SK-N-SH treated with all-trans-retinoic acid at 6 μM for 48 hours (cell line): ENCODE results near the gene PILRB.

Experiments used
- ATAC-seq: fragments of 200-7000 bp; cut with Tn5 transposase; 3 replicates; pipeline ENCODE4 v1.9.1; 2020; ENCODE audit warnings: mild to moderate bottlenecking, moderate library complexity
- BACH2 ChIP-seq: fragments of 250-450 bp; sonication (Bioruptor Pico); IDR thresholded peaks from 2 replicates; pipeline ENCODE4 v1.9.0; 2021; ENCODE audit warnings: mild to moderate bottlenecking, borderline replicate concordance
- CSDC2 ChIP-seq: fragments of 250-450 bp; sonication (Bioruptor Pico); IDR thresholded peaks from 2 replicates; pipeline ENCODE4 v1.5.0; 2020; ENCODE audit warnings: mild to moderate bottlenecking, moderate library complexity
- GLIS3 ChIP-seq: fragments of 250-450 bp; sonication (Bioruptor Pico); IDR thresholded peaks from 2 replicates; pipeline ENCODE4 v1.5.0; 2020; ENCODE audit warnings: mild to moderate bottlenecking, moderate library complexity
- ISL1 ChIP-seq: fragments of 250-450 bp; sonication (Bioruptor Pico); IDR thresholded peaks from 2 replicates; pipeline ENCODE4 v2.1.2; 2022; ENCODE audit warnings: mild to moderate bottlenecking, moderate library complexity
- OSR1 ChIP-seq: fragments of 250-450 bp; sonication (Bioruptor Pico); IDR thresholded peaks from 2 replicates; pipeline ENCODE4 v1.8.0; 2022; ENCODE audit warnings: moderate library complexity, mild to moderate bottlenecking, inconsistent platforms
- PPARA ChIP-seq: fragments of 250-450 bp; sonication (Bioruptor Pico); IDR thresholded peaks from 2 replicates; pipeline ENCODE4 v1.5.0; 2020; ENCODE audit warnings: mild to moderate bottlenecking, borderline replicate concordance
- SNAI2 ChIP-seq: fragments of 250-450 bp; sonication (Bioruptor Pico); IDR thresholded peaks from 2 replicates; pipeline ENCODE4 v1.5.0; 2020; ENCODE audit warnings: mild to moderate bottlenecking, moderate library complexity
- TCF4 ChIP-seq: fragments of 250-450 bp; sonication (Bioruptor Pico); IDR thresholded peaks from 2 replicates; pipeline ENCODE4 v1.8.0; 2021; ENCODE audit warnings: mild to moderate bottlenecking, moderate library complexity, borderline replicate concordance
- TOX ChIP-seq: fragments of 250-450 bp; sonication (Bioruptor Pico); IDR thresholded peaks from 2 replicates; pipeline ENCODE4 v1.8.0; 2021; ENCODE audit warnings: mild to moderate bottlenecking, moderate library complexity, borderline replicate concordance
- ZC3H10 ChIP-seq: fragments of 250-450 bp; sonication (Bioruptor Pico); IDR thresholded peaks from 2 replicates; pipeline ENCODE4 v1.5.1; 2021; ENCODE audit warnings: mild to moderate bottlenecking, moderate library complexity
- ZFP30 ChIP-seq: fragments of 450-650 bp; formaldehyde crosslinking; IDR thresholded peaks from 2 replicates; pipeline ENCODE4 v1.5.0; 2022; ENCODE audit warnings: mild to moderate bottlenecking, moderate library complexity
- ZNF565 ChIP-seq: fragments of 450-650 bp; formaldehyde crosslinking; conservative IDR thresholded peaks from 2 replicates; pipeline ENCODE4 v1.5.0; 2020; ENCODE audit warnings: low read depth, mild to moderate bottlenecking, moderate library complexity
- ZNF70 ChIP-seq: fragments of 450-650 bp; formaldehyde crosslinking; IDR thresholded peaks from 2 replicates; pipeline ENCODE4 v1.5.0; 2020; ENCODE audit warnings: mild to moderate bottlenecking, moderate library complexity
- ZNF8 ChIP-seq: fragments of 450-650 bp; formaldehyde crosslinking; IDR thresholded peaks from 2 replicates; pipeline ENCODE4 v1.5.0; 2020; ENCODE audit warnings: mild to moderate bottlenecking, moderate library complexity
- TF ChIP-seq, protein P1 (sequence below): fragments of 250-450 bp; sonication (Bioruptor Pico); IDR thresholded peaks from 2 replicates; pipeline ENCODE4 v1.8.0; 2020; ENCODE audit warnings: mild to moderate bottlenecking, moderate library complexity, borderline replicate concordance
- TF ChIP-seq, protein P2 (sequence below): fragments of 250-450 bp; sonication (Bioruptor Pico); IDR thresholded peaks from 2 replicates; pipeline ENCODE4 v1.5.0; 2020; ENCODE audit warnings: mild to moderate bottlenecking, moderate library complexity
- TF ChIP-seq, protein P3 (sequence below): fragments of 250-450 bp; sonication (Bioruptor Pico); IDR thresholded peaks from 2 replicates; pipeline ENCODE4 v1.5.1; 2021; ENCODE audit warnings: mild to moderate bottlenecking, moderate library complexity
- TF ChIP-seq, protein P4 (sequence below): fragments of 250-450 bp; sonication (Bioruptor Pico); IDR thresholded peaks from 2 replicates; pipeline ENCODE4 v1.8.0; 2021; ENCODE audit warnings: low read depth, mild to moderate bottlenecking, moderate library complexity, borderline replicate concordance

Gene PILRB

DNA sequence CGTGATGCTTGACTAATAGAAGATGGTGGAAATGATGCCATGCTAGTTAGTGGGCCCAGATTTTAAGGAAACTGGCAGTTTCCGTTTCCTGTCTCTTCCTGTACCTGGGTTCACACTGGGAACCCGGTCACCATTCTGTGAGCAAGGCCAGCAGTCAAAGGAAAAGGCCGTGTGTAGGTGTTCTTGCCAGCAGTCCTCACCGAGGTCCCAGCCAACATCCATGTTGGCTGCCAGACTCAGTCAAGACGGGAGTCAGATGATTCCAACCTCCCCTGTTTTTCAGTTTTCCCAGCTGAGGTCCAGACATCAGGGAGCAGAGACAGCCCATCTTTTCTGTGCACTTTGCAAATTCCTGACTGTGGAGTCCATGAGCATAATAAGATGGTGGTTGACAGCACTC, 15.2 kb upstream of the PILRB start (continued):
- TF ChIP-seq OSR1: no peak
- TF ChIP-seq, protein P1, sequence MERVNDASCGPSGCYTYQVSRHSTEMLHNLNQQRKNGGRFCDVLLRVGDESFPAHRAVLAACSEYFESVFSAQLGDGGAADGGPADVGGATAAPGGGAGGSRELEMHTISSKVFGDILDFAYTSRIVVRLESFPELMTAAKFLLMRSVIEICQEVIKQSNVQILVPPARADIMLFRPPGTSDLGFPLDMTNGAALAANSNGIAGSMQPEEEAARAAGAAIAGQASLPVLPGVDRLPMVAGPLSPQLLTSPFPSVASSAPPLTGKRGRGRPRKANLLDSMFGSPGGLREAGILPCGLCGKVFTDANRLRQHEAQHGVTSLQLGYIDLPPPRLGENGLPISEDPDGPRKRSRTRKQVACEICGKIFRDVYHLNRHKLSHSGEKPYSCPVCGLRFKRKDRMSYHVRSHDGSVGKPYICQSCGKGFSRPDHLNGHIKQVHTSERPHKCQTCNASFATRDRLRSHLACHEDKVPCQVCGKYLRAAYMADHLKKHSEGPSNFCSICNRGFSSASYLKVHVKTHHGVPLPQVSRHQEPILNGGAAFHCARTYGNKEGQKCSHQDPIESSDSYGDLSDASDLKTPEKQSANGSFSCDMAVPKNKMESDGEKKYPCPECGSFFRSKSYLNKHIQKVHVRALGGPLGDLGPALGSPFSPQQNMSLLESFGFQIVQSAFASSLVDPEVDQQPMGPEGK: no peak

DNA sequence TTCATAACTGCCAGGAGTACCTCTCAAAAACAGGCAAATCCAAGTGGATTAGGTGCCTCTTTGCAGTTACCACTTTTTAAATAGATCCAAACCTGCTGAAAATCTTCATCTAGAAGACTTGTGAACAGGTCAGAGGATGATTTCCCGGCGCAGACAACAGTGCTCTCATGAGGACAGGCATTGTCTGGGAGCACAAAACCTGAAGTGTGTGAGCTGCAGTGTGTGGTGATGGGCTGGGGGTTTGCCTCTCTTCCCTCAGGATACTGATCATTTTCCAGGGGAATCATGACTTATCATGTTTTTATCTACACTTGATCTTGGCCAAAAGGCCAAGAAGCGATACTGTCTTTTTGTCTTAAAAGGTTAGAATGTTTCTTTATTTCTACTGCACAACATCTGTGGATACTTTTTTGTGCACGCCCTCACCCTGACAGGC, 13.8 kb upstream of the PILRB start:
- ATAC-seq: peak; percentile 42

DNA sequence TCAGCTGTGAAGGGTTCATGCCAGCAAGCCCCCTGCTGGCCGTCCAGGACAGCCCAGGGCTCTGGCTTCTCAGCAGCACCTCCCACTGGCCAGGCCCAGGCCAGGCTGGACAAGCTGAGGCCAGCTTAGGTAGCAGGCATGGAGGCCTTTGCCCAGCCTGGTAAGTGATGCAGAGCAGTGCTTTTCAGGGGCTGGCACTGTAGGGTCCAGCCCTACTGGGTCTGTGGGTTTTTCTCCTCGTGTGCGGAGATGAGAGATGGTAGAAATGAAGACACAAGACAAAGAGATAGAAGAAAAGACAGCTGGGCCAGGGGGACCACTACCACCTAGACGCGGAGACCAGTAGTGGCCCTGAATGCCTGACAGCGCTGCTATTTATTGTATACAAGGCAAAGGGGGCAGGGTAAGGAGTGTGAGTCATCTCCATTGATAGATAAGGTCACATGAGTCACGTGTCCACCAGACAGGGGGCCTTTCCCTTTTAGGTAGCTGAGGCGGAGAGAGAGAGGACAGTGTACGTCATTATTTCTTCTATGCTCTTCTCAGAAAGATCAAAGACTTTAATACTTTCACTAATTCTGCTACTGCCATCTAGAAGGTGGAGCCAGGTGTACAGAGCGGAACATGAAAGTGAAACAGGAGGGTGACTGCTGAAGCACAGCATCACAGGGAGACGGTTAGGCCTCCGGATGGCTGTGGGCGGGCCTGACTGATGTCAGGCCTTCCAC, 13.2 kb upstream of the PILRB start:
- peak; percentile 100 for ATAC-seq

DNA sequence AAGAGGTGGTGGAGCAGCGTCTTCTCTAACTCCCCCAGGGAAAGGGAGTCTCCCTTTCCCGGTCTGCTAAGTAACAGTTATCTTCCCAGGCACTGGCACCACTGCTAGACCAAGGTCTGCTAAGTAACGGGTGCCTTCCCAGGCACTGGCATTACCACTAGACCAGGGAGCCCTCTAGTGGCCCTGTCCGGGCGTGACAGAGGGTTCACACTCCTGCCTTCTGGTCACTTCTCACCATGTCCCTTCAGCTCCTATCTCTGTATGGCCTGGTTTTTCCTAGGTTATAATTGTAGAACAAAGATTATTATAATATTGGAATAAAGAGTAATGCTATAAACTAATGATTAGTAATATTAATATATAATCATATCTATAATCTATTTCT, 12.6 kb upstream of the PILRB start:
- peak; percentile 81 for ATAC-seq

DNA sequence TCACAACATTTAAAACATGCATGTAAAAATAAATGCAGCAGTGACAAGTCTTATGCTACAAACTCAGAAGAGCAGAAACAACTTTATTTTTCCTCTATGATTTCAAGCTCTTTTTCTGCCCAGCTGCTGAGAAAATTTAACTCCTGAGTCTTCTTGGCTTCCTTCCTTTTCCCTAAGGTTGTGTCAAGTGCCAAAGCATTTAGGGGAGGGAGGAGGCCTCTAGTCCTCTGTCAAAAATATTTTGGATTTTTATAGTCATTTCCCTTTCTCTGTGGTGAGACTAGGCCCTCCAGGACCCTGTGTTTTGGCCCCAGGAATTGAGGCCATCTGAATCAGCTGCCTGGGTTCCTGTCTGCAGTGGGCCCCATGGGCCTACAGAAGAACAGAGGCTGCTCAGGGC, 11.0 kb upstream of the PILRB start:
- no peak for ATAC-seq
- TF ChIP-seq ZFP30 (no peak), ZNF8 (no peak)

DNA sequence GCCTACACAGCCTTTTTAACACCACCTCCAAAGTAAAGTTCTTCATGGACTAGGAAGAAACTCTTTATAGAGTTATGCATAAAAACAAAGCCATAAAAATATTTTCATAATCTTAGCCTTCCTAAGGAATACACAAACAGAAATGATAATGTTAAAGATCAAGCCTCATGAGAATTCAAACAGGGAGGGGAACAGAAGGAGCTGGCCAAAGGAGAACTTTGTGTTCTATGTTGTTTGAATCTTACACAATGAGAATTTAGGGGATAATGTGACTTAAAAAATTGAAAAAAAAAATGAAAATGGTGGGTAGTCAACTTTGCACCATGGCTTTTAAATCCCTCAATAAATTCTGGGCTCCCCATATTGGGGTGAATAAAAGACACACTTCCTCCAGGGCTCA, 9.1 kb upstream of the PILRB start:
- no peak for TF ChIP-seq ZFP30
- TF ChIP-seq PPARA (CRISPR knock-in tag): no peak
- no peak for TF ChIP-seq ISL1 (CRISPR knock-in tag)
- no peak for TF ChIP-seq OSR1
- TF ChIP-seq, protein P2, sequence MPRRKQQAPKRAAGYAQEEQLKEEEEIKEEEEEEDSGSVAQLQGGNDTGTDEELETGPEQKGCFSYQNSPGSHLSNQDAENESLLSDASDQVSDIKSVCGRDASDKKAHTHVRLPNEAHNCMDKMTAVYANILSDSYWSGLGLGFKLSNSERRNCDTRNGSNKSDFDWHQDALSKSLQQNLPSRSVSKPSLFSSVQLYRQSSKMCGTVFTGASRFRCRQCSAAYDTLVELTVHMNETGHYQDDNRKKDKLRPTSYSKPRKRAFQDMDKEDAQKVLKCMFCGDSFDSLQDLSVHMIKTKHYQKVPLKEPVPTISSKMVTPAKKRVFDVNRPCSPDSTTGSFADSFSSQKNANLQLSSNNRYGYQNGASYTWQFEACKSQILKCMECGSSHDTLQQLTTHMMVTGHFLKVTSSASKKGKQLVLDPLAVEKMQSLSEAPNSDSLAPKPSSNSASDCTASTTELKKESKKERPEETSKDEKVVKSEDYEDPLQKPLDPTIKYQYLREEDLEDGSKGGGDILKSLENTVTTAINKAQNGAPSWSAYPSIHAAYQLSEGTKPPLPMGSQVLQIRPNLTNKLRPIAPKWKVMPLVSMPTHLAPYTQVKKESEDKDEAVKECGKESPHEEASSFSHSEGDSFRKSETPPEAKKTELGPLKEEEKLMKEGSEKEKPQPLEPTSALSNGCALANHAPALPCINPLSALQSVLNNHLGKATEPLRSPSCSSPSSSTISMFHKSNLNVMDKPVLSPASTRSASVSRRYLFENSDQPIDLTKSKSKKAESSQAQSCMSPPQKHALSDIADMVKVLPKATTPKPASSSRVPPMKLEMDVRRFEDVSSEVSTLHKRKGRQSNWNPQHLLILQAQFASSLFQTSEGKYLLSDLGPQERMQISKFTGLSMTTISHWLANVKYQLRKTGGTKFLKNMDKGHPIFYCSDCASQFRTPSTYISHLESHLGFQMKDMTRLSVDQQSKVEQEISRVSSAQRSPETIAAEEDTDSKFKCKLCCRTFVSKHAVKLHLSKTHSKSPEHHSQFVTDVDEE: no peak
- TF ChIP-seq ZNF70: no peak
- TF ChIP-seq, protein P3, sequence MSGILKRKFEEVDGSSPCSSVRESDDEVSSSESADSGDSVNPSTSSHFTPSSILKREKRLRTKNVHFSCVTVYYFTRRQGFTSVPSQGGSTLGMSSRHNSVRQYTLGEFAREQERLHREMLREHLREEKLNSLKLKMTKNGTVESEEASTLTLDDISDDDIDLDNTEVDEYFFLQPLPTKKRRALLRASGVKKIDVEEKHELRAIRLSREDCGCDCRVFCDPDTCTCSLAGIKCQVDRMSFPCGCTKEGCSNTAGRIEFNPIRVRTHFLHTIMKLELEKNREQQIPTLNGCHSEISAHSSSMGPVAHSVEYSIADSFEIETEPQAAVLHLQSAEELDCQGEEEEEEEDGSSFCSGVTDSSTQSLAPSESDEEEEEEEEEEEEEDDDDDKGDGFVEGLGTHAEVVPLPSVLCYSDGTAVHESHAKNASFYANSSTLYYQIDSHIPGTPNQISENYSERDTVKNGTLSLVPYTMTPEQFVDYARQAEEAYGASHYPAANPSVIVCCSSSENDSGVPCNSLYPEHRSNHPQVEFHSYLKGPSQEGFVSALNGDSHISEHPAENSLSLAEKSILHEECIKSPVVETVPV: no peak
- TF ChIP-seq GLIS3 (CRISPR knock-in tag): no peak
- TF ChIP-seq TCF4: no peak
- TF ChIP-seq SNAI2 (CRISPR knock-in tag): no peak
- TF ChIP-seq CSDC2: no peak
- TF ChIP-seq ZC3H10 (CRISPR knock-in tag): no peak
- TF ChIP-seq ZNF565 (CRISPR knock-in tag): no peak
- TF ChIP-seq, protein P4, sequence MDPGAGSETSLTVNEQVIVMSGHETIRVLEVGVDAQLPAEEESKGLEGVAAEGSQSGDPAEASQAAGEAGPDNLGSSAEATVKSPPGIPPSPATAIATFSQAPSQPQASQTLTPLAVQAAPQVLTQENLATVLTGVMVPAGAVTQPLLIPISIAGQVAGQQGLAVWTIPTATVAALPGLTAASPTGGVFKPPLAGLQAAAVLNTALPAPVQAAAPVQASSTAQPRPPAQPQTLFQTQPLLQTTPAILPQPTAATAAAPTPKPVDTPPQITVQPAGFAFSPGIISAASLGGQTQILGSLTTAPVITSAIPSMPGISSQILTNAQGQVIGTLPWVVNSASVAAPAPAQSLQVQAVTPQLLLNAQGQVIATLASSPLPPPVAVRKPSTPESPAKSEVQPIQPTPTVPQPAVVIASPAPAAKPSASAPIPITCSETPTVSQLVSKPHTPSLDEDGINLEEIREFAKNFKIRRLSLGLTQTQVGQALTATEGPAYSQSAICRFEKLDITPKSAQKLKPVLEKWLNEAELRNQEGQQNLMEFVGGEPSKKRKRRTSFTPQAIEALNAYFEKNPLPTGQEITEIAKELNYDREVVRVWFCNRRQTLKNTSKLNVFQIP: no peak
- no peak for TF ChIP-seq TOX (CRISPR knock-in tag)
- TF ChIP-seq BACH2 (CRISPR knock-in tag): no peak
- TF ChIP-seq ZNF8: no peak
- no peak for ATAC-seq
